HFF-Myc (cell line): ENCODE results near the gene C1QTNF9B.

ENCODE experiments used
- DNase-seq: peaks from one replicate; pipeline ENCODE4 v3.0.0-alpha.2; 2011; ENCODE audit warnings: low read depth; ENCODE audit errors: extremely low read depth
- H3K4me3 ChIP-seq: replicated peaks from 2 replicates; pipeline ENCODE4 v1.5.1; 2011; ENCODE audit warnings: low read depth, mild to moderate bottlenecking, control low read depth, low read length
- TF ChIP-seq, protein P1 (sequence below): IDR thresholded peaks from 2 replicates; pipeline ENCODE4 v1.5.1; 2012; ENCODE audit warnings: mild to moderate bottlenecking, low read depth, low read length, control low read depth; ENCODE audit errors: missing control alignments

Gene C1QTNF9B

DNA sequence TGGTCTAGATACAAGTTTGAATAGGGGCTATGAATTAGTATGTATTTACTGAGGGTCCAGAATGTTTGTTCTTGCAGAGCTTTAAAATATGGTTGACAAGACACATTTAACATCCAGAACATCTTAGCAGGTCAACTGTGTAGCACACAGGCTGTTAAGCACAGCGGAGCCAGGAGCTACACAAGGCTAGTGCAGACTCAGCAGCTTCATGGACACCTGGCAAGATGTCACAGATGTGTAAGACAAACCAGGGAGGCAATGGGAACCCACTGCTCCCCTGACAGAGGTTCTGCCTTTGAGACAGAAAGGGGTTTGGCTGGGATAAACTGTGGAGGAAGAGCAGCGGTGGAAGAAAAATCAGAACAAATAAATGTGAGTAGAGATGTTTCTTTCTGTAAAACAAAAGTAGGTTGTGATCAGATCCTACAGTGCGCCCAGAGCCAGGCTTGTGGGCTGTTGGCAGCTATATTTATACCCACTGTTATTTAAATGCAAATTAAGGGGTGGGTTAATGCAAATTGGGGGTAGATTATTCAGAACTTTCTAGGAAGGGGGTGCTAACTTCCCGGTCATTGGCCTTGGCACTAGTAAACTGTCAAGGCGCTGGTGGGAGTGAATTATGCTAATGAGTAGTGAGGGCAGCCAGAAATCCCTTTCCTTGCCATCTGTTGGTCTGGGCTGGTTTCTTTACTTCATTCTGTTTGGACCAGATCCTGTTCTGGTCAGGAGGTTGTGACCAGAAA is 41.1 kb downstream of the C1QTNF9B start:
- TF ChIP-seq, protein P1, sequence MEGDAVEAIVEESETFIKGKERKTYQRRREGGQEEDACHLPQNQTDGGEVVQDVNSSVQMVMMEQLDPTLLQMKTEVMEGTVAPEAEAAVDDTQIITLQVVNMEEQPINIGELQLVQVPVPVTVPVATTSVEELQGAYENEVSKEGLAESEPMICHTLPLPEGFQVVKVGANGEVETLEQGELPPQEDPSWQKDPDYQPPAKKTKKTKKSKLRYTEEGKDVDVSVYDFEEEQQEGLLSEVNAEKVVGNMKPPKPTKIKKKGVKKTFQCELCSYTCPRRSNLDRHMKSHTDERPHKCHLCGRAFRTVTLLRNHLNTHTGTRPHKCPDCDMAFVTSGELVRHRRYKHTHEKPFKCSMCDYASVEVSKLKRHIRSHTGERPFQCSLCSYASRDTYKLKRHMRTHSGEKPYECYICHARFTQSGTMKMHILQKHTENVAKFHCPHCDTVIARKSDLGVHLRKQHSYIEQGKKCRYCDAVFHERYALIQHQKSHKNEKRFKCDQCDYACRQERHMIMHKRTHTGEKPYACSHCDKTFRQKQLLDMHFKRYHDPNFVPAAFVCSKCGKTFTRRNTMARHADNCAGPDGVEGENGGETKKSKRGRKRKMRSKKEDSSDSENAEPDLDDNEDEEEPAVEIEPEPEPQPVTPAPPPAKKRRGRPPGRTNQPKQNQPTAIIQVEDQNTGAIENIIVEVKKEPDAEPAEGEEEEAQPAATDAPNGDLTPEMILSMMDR: no peak
- no peak overlapping the region for H3K4me3 ChIP-seq
- DNase-seq: no peak

DNA sequence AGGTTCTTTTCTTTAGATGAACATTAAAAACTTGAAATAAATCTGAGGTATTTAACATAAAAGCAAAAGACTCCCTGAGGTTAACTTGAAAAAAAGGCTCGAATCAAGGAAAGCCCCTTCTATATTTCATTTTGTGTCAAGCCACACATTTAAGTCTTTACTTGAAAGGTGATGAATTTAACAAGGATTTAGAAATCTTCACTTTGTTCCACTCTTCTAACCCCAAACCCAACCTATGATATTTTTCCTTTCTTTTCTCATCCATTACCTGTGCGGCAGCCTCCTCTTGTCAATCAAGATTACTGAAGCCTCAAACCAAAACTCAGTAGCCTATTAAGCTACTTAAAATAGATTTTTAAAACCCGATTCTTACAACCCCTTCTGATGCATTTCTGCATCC is 41.9 kb downstream of the C1QTNF9B start:
- DNase-seq: no peak
- TF ChIP-seq, protein P1: no peak
- H3K4me3 ChIP-seq: no peak overlapping the region

DNA sequence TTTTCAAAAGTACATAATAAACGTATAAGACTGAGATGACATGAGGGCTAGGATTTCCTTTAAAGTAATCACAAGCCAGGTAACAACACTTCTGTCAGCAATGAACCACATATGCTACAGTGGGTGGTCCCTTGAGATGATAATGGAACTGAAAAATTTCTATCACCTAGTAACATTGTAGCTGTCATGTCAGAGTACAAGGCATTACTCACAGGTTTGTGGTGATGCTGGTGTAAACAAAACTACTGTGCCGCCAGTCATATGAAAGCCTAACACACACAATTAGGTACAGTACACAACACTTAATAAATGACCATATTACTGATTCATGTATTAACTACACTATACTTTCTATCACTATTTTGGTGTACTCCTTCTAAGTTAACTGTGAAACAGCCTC is 45.0 kb downstream of the C1QTNF9B start:
- no peak overlapping the region for H3K4me3 ChIP-seq
- TF ChIP-seq, protein P1: no peak
- no peak for DNase-seq

DNA sequence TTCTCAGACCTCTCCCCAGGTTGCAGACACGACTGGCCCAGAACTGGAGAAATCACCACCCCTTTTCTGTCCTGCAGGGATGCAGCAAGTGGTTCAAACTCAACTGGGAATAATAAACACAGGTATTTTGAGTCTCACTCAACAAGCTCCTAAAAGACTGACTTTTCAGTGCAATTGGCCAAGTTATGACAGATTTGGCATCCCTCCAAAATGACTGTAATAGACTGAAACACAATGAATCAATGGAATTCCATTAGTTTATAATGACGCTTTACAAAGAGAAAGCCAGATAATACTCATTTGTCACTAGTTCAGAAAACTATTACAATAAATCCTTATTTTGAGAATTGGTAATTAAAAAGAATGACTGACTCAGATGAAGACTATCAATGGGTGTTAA is 46.2 kb downstream of the C1QTNF9B start:
- H3K4me3 ChIP-seq: no peak overlapping the region
- no peak for DNase-seq
- TF ChIP-seq, protein P1: no peak

DNA sequence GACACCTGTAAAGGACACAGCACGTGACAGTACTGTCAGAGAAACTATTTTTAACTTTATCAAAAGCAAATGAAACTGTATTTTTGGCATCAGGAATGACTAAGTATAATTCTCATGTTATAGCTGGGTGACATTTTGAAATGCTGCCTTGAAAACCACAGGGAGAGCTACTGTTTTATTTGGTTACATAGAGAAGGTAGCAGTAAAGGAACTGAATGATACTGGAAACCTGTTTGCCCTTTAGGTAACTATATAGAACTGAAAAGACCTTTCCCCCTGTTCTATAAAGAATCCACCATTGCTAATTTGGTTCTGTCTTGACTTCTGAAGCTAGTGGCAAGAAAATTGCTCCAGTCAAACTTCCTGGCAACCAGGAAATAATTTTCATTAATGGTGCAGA is 47.2 kb downstream of the C1QTNF9B start:
- no peak overlapping the region for H3K4me3 ChIP-seq
- TF ChIP-seq, protein P1: no peak
- DNase-seq: no peak

DNA sequence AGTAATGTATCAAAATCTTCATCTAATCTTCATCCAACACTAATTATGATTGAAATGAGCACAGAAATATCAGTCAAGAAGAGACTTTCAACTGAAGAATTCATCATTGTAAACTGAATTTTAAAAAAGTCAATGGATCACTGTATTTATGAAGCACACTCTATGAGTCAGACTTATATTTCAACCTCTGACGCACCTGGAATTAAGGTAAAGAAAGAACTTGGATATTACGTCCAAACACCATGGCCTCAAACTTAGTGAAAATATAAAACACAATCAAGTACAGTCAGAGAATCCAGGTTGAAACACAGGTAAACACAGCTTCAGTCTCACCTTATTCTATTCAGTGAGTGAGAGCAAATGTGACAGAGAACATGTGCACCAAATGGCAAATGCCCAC is 47.6 kb downstream of the C1QTNF9B start:
- DNase-seq: no peak
- H3K4me3 ChIP-seq: no peak overlapping the region
- TF ChIP-seq, protein P1: no peak
